Psoas muscle (tissue), 8 donors: ENCODE measurements around the gene CTBP2. TPM values are rescaled to one million over a fixed set of nuclear protein-coding genes. Genes with fewer than 3 reads are reported as not detected.

ENCODE experiments used
- ATAC-seq, 4 donors: fragments of 200-7000 bp; cut with Tn5 transposase; one replicate each; pipeline ENCODE4 v1.9.1; 2020; ENCODE audit warnings: moderate library complexity in 3 of 4, mild to moderate bottlenecking in 2 of 4
- DNase-seq, 2 donors: peaks; one replicate each; pipeline ENCODE4 v3.0.0-alpha.2; 2020
- H3K27ac ChIP-seq: fragments of 200-600 bp; one replicate; pipeline ENCODE4 v1.8.0; 2022
- H3K27me3 ChIP-seq, 3 donors: fragments of 200-600 bp in 1 of 3; one replicate each; pipeline versions ENCODE4 v1.6.1 to v1.8.0; 2013 to 2022; ENCODE audit warnings: low read length in 2 of 3, mild to moderate bottlenecking in 2 of 3, moderate library complexity in 1 of 3; ENCODE audit not compliant: insufficient read depth in 3 of 3
- H3K36me3 ChIP-seq, 2 donors: fragments of 200-600 bp in 1 of 2; one replicate each; pipeline versions ENCODE4 v1.6.1 to v1.8.0; 2013 to 2022; ENCODE audit warnings: low read depth in 1 of 2, mild to moderate bottlenecking in 1 of 2, moderate library complexity in 1 of 2; ENCODE audit not compliant: insufficient read depth in 1 of 2
- H3K4me1 ChIP-seq: fragments of 200-600 bp; one replicate; pipeline ENCODE4 v1.8.0; 2022
- H3K4me3 ChIP-seq: fragments of 200-600 bp; one replicate; pipeline ENCODE4 v1.8.0; 2022; ENCODE audit warnings: mild to moderate bottlenecking
- H3K9me3 ChIP-seq: fragments of 200-600 bp; one replicate; pipeline ENCODE4 v1.8.0; 2022
- CTCF ChIP-seq: fragments of 200-600 bp; IDR thresholded peaks from one replicate; pipeline ENCODE4 v1.8.0; 2022; ENCODE audit warnings: antibody characterized with exemption
- WGBS, 3 donors: extraction: QIAGEN DNeasy Blood & Tissue Kit; methylation state at CpG; one replicate each; pipeline versions ENCODE4 v1.1.6 to v1.1.7; 2013; 5-methylcytosine and 5-hydroxymethylcytosine counted together
- intact Hi-C, 2 donors: fragments of 100-400 bp; cut with DNase I; formaldehyde crosslinking; loops; one replicate each; pipeline versions ENCODE4 v1.11.0 to v1.14.2; 2022
- polyA plus RNA-seq, 3 donors: library from polyadenylated mRNA; stranded (reverse); fragments of 200-250 nt; gene quantifications; one replicate each; pipeline ENCODE4 v1.2.3, GENCODE V29; 2013
- total RNA-seq, 4 donors: library from RNA; stranded (reverse); fragmentation: NEBNext Ultra II Directional in 2 of 4; extraction: Animal tissue kit (Norgen Biotek cat#: 25700) in 2 of 4; gene quantifications; one replicate each; pipeline versions ENCODE4 v1.2.1 to v1.2.4, GENCODE V29; 2021 to 2023
- donor health status: healthy with polysubstance abuse.
- donor health status: DM: no; HTN: no; CAD: no; lungs with moderate emphysema.
- donor health status: Bipolar disorder and iron deficiency.
- donor health status: healthy.
- donor health status: DM: yes; HTN: yes; CAD: no.
- donor health status: DM: no; HTN: no; CAD: no.
- donor health status: DM: no; HTN: no; CAD: no.
- donor health status: DM: yes; HTN: yes; CAD: no.

Gene CTBP2
- total and polyA plus RNA-seq, 7 donors: 14.7 to 49.8 (median 33.0) TPM

GRCh38 chr10:124967255-124967654, 193.1 kb downstream of the CTBP2 start:
- H3K36me3 ChIP-seq: peaks cover 6 to 30% of the 10 kb centered on the region in 2 donors
- no peak overlapping the region for H3K27ac ChIP-seq
- ATAC-seq (no peak), DNase-seq (no peak)
- WGBS, 3 donors: 85 to 96% (median 86%) methylated on average over 2 of the region's 2 CpGs
- intact Hi-C loops: no loop called here
- no peaks in the 10 kb centered on the region for H3K9me3 ChIP-seq
- no peak for TF ChIP-seq CTCF
- H3K4me1 ChIP-seq: peaks cover 64% of the 10 kb centered on the region
- no peak overlapping the region for H3K4me3 ChIP-seq
- H3K27me3 ChIP-seq: no peaks in the 10 kb centered on the region

DNA sequence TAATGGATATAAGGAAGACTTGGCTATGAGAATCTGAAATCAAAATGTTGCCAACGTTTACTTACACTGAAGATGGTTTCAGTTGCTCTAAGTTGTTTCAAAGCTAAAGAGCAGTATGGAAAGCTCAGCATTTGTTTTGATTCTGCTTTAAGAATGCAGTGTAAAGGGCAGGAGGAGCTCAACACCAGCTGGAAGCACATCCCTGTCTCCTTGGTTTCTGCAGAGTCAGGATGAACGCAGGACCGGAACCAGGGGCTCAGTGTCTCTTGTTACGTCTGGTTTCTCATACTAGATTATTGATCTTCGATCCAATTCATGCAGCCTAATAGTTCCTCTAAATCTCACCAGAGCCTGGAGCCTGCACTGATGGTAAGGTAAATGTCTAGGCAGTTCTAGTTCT, 194.4 kb downstream of the CTBP2 start:
- intact Hi-C loops: no loop called here
- no peak for DNase-seq
- no peak for TF ChIP-seq CTCF
- Histone ChIP-seq H3K36me3 (peaks cover 6 to 30% of the 10 kb centered on the region in 2 donors), H3K4me3 (no peak overlapping the region), H3K27me3 (no peaks in the 10 kb centered on the region), H3K27ac (no peak overlapping the region), H3K4me1 (peaks cover 61% of the 10 kb centered on the region), H3K9me3 (no peaks in the 10 kb centered on the region)
- WGBS, 3 donors: 44 to 65% (median 46%) methylated on average over 5 of the region's 5 CpGs
- peak in 1 of 4 donors; percentile 20 for ATAC-seq

DNA sequence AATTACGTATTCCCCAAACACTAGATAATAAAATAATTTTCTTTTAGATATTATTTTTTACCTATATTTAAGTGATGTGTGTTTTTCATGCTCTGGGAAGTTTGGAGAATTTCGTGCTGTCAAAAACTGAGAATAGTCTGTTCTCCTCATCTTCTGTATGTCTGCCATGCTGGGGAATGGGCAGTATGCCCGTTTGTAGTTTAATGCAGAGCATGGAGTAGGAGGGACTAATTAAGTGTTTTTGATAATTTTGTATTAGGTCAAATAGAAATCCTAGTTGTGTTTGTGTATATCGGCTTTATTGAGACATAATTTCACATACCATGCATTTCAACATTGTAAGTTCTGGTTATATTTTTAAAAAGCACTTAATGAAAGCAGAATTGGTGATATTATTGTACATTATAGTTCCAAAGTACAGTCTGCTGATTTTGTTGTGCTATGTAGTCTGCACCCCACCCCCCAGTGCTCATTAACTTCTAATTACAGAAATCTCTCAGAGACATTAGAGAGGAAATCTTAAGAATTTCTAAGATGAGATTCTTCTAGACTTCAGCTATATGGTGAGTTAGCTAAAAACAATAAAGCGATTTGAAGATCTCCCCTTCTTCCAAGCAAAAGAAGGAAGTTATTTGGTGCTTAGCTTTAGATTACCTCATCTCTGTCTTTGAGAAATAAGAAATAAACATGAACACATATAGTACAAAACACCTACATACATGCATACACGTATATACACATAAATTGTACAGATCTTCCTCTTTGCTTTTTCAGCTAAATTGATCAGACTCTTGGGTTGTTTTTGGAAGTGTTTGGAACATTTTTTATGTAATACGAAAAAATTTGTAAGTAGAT, 196.3 kb downstream of the CTBP2 start:
- no peaks in the 10 kb centered on the region for H3K27me3 ChIP-seq
- no peak overlapping the region for H3K27ac ChIP-seq
- no peak for TF ChIP-seq CTCF
- ATAC-seq (no peak), DNase-seq (no peak)
- H3K36me3 ChIP-seq: peaks cover 6 to 23% of the 10 kb centered on the region in 2 donors
- intact Hi-C loops: no loop called here
- 79 to 89% (median 80%) methylated on average over 7 of the region's 7 CpGs for WGBS, 3 donors
- H3K9me3 ChIP-seq: no peaks in the 10 kb centered on the region
- peaks cover 58% of the 10 kb centered on the region for H3K4me1 ChIP-seq
- no peak overlapping the region for H3K4me3 ChIP-seq

DNA sequence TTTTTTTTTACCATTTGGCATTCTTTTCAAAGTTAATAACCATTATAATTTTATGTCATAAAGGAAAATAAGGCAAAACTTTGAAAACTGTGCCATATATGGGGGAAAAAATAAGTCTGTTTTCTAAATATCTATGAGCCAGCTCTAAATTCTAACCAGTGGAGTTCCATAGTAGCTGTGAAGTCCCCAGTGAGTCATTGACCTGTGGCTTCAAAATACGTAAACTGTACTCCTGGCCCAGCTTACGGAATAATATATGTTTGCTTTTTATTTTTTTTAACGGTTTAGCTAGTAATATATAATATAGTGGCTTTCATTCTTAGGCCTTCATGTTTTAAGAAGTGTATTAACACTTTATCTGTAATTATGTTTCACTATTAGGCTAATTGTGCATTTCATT, 197.9 kb downstream of the CTBP2 start:
- Histone ChIP-seq H3K27me3 (no peaks in the 10 kb centered on the region), H3K4me3 (no peak overlapping the region), H3K36me3 (peaks cover 1 to 10% of the 10 kb centered on the region in 2 donors), H3K4me1 (peaks cover 65% of the 10 kb centered on the region), H3K9me3 (no peaks in the 10 kb centered on the region), H3K27ac (peak overlapping the region; percentile 48)
- ATAC-seq (no peak), DNase-seq (no peak)
- intact Hi-C loops: no loop called here
- 84 to 95% (median 92%) methylated on average over 3 of the region's 3 CpGs for WGBS, 3 donors
- no peak for TF ChIP-seq CTCF

DNA sequence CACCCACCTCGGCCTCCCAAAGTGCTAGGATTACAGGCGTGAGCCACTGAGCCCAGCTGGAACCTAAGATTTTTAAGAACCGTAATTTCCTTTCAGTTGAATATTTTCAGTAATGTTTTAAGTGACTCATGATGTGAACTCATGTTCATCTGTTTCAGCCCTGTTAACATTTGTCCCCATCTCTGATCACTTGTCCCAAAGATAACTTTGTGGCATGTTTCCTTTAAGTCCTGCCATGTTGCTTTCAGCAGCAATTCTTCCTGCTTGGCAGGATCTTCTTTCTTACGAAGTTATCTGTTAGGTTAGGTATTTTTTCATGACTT, 199.2 kb downstream of the CTBP2 start:
- intact Hi-C loops: no loop called here
- peak overlapping the region; percentile 14 for H3K27ac ChIP-seq
- no peak overlapping the region for H3K4me3 ChIP-seq
- WGBS, 3 donors: 61 to 82% (median 66%) methylated on average over 4 of the region's 4 CpGs
- TF ChIP-seq CTCF: no peak
- H3K9me3 ChIP-seq: no peaks in the 10 kb centered on the region
- no peaks in the 10 kb centered on the region for H3K36me3 ChIP-seq
- ATAC-seq (no peak), DNase-seq (no peak)
- peaks cover 69% of the 10 kb centered on the region for H3K4me1 ChIP-seq
- no peaks in the 10 kb centered on the region for H3K27me3 ChIP-seq
